Dedifferentiated amniotic fluid mesenchymal stem cell (primary cell): ENCODE measurements around the gene SLC22A31.
"Not testable (repeated sequence)": the region's sequence is repeated elsewhere in the genome, so short reads cannot be mapped to it uniquely, and the experiment has no call there.

Experiments used
- DNase-seq: peaks from one replicate; pipeline ENCODE4 v3.0.0-alpha.2; 2016; ENCODE audit errors: extremely low spot score

SLC22A31 gene

DNA sequence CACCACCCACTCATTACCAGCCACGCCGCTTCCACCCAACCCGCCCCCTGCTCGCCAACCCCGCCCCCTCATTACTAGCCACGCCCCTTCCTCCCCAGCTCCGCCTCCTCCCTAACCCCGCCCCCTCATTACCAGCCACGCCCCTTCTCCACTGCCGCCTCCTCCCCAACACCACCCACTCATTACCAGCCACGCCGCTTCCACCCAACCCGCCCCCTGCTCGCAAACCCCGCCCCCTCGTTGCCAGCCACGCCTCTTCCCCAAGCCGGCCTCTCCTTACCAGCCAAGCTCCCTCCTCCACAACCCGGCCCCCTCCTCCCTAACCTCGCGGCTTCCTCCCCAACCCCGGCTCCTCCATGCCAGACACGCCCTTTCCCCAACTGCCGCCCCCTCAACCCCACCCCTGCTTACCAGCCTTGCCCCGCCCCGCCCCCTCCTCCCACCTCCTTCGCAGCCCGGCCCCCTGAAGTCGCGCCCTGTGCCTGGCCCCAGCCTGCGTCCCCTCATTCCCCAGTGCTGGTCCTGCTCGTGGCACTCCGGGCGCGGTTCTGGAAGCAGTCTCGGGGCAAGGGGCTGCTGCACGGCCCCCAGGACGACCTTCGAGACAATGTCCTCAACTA, 7.3 kb downstream of the SLC22A31 start:
- DNase-seq = no peak

DNA sequence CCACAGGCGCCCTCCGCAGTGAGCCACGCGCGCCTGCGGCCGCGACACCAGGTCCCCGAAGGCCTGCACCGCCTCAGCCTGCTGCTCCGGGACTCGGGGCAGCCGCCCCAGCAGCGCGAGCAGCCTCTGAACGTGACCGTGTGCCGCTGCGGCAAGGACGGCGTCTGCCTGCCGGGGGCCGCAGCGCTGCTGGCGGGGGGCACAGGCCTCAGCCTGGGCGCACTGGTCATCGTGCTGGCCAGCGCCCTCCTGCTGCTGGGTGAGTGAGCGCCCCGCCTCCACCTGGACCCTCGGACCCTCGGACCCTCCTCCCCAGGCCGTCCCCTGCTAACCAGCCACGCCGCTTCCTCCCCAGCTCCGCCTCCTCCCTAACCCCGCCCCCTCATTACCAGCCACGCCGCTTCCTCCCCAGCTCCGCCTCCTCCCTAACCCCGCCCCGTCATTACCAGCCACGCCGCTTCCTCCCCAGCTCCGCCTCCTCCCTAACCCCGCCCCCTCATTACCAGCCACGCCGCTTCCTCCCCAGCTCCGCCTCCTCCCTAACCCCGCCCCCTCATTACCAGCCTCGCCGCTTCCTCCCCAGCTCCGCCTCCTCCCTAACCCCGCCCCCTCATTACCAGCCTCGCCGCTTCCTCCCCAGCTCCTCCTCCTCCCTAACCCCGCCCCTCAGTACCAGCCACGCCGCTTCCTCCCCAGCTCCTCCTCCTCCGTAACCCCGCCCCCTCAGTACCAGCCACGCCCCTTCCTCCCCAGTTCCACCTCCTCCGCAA, 8.0 kb downstream of the SLC22A31 start:
- DNase-seq = peak; percentile 85

DNA sequence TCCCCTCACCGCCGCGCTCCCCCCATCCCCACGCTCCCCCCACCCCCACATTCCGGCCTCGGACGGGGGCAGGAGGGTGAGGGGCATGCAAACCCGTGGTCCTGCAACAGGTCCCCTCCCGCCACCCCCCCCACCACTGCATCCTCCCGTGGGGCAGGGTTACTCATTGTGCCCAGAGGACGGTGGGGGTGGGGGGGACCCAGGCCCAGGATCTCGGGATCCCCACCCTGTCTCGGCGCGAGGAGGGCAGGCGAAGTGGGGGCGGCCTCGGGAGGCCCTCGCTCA, 8.5 kb downstream of the SLC22A31 start:
- DNase-seq = no peak

DNA sequence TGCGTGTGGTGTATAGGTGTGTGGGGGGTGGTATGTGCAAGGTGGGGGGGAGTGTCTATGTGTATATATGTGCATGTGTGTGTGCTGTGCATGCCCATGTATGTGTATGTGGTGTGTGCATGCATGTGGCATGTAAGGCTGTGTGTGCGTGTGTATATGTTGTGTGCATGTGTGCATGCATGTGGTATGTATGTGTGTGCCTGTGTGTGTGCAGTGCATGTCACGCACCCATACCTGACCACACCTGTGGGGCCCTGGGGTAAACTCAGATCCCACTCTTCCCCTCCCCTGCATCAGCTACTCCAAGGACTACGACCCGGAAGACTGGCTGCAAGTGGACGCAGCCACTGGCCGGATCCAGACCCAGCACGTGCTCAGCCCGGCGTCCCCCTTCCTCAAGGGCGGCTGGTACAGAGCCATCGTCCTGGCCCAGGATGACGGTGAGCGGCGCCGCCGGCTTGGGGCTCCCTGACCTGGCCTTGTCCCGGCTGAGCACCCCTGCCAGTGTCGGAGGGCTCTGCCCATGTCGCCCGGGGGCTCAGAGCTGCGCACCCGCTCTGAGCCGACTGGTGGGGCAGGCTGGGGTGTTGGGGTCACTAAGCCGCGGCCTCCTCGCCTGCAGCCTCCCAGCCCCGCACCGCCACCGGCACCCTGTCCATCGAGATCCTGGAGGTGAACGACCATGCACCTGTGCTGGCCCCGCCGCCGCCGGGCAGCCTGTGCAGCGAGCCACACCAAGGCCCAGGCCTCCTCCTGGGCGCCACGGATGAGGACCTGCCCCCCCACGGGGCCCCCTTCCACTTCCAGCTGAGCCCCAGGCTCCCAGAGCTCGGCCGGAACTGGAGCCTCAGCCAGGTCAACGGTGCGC, 9.1 kb downstream of the SLC22A31 start:
- no peak for DNase-seq

DNA sequence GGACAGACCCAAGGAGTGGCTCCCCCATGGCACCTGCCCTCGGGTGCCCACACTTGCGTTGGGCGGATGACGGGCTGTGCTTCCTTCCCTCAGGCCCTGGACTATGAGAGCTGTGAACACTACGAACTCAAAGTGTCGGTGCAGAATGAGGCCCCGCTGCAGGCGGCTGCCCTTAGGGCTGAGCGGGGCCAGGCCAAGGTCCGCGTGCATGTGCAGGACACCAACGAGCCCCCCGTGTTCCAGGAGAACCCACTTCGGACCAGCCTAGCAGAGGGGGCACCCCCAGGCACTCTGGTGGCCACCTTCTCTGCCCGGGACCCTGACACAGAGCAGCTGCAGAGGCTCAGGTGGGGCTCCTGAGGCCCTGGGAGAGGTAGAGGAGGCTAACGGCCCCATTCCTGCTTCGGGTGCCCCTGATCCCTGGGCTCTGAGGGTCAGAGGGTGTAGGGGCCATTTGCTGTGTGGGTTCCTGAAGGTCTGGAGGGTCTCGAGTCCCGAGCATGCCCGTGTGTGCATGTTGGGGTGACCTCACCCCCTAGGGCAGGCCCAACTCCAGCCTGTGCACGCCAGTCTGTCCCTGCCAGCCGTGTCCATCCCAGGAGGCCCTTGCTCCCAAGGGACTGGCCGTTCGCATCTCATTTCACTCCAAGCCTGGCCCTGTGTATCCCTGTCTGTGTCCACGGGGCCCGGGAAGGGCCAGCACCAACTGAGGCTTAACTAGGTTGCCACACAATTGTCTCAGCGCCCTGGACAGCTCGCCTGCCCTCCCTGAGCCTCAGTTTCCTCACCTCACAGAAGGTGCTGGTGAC, 10.0 kb downstream of the SLC22A31 start:
- DNase-seq = no peak

DNA sequence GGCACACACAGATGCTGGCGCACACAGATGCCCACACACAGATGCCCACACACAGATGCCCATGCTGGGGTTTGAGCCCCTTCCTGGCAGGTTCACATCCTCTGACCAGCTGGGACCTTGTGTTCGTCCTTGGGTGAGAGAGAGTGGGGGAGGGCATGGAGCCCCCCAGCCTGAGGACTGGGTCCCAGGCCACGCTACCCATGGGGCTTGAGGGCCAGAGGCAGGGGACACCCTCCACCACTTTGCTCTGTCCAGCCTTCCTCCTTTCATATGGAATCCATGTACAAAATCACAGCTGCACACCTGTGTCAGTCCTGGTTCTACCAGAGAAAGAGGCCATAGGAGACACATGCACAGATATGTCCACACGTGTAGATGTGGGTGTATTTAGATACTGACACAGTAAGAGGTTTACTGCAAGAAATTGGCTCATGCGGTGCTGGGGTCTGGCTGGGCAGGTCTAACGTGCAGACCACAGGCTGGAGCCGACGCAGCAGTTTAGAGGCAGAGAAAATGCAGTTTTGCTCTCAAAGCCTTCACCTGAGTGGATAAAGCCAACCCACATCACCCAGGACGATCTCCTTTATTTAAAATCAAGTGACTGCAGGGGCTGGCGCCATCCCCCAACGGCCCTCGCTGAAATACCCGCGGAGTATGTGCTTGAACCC, 10.8 kb downstream of the SLC22A31 start:
- DNase-seq = no peak

DNA sequence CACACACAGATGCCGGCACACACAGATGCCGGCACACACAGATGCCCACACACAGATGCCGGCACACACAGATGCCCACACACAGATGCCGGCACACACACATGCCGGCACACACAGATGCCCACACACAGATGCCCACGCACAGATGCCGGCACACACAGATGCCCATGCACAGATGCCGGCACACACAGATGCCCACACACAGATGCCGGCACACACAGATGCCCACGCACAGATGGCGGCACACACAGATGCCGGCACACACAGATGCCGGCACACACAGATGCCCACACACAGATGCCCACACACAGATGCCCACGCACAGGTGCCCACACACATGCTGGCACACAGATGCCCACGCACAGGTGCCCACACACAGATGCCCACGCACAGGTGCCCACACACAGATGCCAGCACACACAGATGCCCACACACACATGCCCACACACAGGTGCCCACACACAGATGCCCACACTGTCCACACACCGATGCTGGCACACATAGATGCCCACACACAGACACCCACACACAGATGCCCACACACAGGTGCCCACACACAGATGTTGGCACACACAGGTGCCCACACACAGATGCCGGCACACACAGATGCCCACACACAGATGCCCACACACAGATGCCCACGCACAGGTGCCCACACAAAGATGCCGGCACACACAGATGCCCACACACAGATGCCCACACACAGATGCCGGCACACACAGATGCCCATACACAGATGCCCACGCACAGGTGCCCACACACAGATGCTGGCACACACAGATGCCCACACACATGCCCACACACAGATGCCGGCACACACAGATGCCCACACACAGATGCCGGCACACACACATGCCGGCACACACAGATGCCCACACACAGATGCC, 11.6 kb downstream of the SLC22A31 start:
- DNase-seq = not testable (repeated sequence)

DNA sequence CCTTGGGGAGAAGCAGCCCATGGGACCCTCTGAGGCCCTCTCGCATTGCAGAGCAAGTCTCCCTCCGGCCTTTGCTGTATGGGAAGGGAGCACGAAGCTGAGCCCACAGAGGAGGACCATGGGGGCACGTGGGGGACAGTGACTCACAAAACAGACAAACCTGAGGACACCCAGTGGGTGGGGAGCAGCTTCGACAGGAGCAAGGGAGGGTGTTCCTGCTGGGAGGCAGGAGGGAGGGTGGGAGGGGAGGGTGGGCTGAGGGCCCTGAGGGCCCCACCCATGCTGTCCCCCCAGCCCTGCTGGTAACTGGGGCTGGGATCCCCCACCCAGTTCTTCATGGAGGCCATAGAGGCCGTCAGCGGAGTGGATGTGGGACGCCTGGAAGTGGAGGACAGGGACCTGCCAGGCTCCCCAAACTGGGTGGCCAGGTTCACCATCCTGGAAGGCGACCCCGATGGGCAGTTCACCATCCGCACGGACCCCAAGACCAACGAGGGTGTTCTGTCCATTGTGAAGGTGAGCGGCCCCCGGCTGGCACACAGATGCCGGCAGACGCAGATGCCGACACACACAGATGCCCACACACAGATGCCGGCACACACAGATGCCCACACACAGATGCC, 12.5 kb downstream of the SLC22A31 start:
- DNase-seq = no peak

DNA sequence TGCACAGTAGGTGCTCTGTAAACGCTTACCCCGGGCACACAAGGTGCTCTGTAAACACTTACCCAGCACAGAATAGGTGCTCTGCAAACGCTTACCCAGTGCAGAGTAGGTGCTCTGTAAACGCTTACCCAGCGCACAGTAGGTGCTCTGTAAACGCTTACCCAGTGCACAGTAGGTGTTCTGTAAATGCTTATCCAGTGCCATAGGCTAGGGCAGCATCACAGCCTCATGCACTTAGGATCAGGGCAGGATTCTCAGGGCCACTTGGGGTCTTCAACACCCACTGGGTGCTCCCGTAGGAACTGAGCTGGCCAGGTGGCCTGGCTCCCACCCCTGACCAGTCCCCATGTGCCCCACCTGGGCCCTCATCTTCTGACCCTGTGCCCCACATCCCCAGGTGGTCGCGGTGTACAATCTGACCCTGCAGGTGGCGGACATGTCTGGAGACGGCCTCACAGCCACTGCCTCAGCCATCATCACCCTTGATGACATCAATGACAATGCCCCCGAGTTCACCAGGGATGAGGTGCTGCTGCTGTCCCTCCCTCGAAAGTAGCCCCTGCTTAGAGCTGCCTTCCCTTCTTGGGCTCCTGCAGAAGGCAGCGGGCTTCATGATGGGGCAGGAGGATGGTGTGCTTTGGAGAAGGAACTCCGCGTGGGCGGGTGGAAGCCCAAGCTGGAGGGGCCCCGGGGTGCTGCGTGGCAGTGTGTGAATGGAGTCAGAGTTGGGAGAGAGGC, 13.1 kb downstream of the SLC22A31 start:
- DNase-seq = no peak

DNA sequence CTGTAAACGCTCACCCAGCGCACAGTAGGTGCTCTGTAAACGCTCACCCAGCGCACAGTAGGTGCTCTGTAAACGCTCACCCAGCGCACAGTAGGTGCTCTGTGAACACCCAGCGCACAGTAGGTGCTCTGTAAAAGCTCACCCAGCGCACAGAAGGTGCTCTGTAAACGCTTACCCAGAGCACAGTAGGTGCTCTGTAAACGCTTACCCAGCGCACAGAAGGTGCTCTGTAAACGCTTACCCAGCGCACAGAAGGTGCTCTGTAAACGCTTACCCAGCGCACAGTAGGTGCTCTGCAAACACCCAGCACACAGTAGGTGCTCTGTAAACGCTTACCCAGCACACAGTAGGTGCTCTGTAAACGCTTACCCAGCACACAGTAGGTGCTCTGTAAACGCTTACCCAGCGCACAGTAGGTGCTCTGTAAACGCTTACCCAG, 13.7 kb downstream of the SLC22A31 start:
- DNase-seq = not testable (repeated sequence)

DNA sequence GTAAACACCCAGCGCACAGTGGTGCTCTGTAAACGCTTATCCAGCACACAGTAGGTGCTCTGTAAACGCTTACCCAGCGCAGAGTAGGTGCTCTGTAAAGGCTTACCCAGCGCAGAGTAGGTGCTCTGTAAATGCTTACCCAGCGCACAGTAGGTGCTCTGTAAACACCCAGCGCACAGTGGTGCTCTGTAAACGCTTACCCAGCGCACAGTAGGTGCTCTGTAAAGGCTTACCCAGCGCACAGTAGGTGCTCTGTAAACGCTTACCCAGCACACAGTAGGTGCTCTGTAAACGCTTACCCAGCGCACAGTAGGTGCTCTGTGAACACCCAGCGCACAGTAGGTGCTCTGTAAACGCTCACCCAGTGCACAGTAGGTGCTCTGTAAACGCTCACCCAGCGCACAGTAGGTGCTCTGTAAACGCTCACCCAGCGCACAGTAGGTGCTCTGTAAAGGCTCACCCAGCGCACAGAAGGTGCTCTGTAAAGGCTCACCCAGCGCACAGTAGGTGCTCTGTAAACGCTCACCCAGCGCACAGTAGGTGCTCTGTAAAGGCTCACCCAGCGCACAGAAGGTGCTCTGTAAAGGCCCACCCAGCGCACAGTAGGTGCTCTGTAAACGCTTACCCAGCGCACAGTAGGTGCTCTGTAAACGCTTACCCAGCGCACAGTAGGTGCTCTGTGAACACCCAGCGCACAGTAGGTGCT, 14.3 kb downstream of the SLC22A31 start:
- not testable (repeated sequence) for DNase-seq

DNA sequence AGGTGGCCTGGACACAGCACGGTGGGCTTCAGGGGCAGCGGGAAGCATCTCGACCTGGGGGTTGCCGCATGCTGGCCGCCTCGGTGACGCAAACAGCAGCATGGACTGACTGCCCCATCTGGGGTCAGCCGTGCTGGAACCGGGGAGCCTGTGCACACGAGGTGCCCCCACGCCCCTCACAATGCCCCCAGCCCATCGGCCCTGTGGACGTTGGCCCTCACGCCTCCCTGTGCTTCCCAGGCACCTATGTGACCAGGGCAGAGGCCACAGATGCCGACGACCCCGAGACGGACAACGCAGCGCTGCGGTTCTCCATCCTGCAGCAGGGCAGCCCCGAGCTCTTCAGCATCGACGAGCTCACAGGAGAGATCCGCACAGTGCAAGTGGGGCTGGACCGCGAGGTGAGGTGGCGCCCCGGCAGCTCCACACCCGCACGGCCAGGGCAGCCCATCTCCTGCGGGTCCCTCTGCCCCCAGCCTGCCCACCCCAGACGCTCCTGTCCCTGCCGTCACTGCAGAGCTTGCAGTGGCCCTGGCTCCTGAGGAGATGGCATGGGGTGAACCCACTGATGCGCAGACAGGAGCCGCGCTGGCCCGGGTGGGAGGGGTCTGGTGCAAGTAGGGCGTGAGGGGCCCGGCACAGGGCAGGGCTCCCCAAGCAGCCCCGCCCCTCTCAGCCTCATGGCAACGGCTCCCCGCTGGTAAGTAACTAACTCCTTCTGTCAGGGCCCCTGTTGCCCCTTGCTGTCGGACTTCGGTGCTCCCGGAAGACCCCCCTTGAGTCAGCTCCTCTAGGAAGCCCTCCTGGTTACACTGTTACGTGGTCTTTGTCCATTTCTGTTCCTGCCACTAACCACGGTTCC, 15.2 kb downstream of the SLC22A31 start:
- no peak for DNase-seq

DNA sequence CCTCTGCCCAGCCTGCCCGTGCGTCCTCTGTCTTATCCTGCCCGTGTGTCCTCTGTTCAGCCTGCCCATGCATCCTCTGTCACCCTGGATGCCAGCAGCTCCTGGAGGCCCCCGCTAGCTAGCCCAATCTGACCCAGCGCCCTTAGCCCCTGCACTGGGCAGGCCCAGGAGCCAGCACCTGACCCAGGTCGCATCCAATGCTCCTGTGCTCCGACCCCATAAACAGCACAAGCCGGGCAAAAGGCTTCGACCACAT, 15.7 kb downstream of the SLC22A31 start:
- no peak for DNase-seq

DNA sequence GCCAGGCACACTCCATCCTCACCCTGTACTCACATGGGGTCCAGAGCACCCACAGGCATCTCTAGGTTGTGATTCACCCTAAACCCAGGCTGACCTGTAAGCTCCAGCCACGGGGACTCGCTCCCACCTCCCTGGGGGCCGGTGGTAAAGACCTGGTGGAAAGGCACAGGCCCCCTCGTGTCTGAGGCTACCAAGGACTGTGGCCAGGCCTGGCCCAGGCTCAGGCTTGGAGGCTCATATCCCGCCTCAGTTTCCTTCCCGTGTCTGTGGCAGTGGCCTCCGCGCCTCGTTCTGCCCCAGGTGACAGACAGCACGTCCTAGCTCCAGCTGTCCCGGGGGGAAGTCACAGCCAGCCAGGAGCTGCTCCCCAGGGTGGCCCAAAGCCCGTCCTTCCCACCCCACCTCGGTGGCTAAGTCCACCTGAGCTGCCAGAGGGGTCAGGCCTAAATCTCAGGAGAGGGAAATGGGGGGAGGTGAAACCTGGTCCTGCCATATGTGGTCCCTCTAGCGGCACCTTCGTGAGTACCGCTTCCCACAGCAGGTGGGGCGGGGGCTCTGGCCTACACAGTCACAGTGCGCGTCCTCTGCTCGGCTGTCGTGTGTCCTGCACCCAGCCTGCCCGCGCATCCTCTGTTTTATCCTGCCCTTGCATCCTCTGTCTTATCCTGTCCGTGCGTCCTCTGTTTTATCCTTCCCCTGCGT, 16.2 kb downstream of the SLC22A31 start:
- DNase-seq = no peak

DNA sequence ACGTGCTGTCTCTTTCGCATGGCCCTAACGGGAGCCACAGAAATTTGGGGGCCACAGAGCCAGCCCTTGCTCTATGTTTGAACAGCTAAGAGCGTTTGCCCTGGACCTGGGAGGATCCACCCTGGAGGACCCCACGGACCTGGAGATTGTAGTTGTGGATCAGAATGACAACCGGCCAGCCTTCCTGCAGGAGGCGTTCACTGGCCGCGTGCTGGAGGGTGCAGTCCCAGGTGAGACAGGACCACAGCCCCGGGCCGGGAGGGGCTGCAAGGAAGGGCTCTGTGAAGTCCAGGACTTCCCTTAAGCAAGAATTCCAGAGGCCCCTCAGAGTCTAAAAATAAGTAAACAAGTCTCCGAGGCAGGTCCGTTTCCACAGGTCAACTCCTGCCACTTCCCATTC, 16.9 kb downstream of the SLC22A31 start:
- no peak for DNase-seq

DNA sequence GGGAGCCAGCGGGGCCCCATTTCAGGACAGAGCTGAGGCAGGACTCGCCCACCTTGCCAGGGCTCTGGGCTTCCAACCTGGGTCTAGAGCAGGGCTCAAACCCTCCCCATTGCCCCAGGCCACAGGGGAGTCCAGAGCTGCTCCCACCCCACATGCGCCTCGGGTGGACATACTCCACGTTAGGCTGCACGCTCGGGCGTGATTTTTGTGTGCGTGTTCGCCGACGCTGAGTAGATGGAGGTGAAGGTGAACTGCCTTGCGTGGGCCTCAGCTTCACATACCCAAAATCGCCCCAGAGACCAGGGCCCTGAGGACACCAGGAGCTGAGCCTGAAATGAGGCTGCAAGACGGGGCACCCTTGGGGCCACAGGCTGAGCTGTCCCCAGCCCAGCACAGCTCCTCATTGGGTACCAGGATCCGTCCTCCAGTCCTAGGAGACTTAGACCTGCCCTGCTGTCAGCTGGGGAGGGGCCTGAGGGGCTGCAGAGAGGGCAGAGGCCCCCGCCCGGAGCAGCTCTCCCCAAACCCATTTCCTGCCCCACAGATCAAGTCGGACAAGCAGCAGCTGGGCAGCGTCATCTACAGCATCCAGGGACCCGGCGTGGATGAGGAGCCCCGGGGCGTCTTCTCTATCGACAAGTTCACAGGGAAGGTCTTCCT, 20.6 kb downstream of the SLC22A31 start:
- DNase-seq = no peak

DNA sequence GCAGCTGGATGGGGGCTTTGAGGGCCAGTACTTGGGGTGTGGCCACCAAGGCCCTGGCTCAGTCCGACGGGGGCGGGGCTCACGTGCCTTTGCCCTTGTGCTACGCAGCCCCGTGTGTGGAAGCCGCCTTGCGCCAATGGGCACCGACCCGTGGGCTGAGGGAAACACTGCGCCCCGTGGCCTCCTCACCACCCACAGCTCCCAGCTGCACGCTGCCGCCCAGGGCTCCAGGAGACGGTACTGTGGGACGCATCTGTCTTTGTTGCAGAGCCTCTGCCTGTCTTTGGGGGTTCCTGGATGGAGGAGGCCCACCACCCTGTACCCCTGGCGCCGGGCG, 21.2 kb downstream of the SLC22A31 start:
- no peak for DNase-seq
